Measurements from ENCODE around the gene CDC26. TPM values are rescaled to one million over a fixed set of nuclear protein-coding genes. Genes with fewer than 3 reads are reported as not detected.

CDC26 gene
- total and polyA plus RNA-seq, 4 donors, result 23.1 to 134 (median 32.9) TPM

Other genes starting within 250 kb of the CDC26 start
- 1 to 10 TPM; 4.5 to 6.8 TPM for gene ZFP37, start 218.8 kb downstream of the CDC26 start, total RNA-seq
- 1 to 10 TPM in 1 of 2 donors, under 1 TPM in 1; 0.75 to 2.0 TPM for gene ZFP37, start 218.8 kb downstream of the CDC26 start, polyA plus RNA-seq
- 10 to 100 TPM; 13.2 to 14.0 TPM for gene SLC31A2, start 124.6 kb downstream of the CDC26 start, total RNA-seq
- 10 to 100 TPM in 1 of 2 donors, 1 to 10 TPM in 1; 3.1 to 11.0 TPM for gene SLC31A2, start 124.6 kb downstream of the CDC26 start, polyA plus RNA-seq
- gene FKBP15, start 54.3 kb downstream of the CDC26 start, total RNA-seq, result 10 to 100 TPM; 26.4 to 48.3 TPM
- gene FKBP15, start 54.3 kb downstream of the CDC26 start, polyA plus RNA-seq, result 10 to 100 TPM in 1 of 2 donors, 1 to 10 TPM in 1; 8.4 to 13.9 TPM
- 10 to 100 TPM; 16.6 to 17.1 TPM for gene SLC31A1, start 54.0 kb downstream of the CDC26 start, total RNA-seq
- gene SLC31A1, start 54.0 kb downstream of the CDC26 start, polyA plus RNA-seq, result 1 to 10 TPM; 6.0 to 9.4 TPM
- 10 to 100 TPM; 12.8 to 12.9 TPM for gene PRPF4, start 86 bp upstream of the CDC26 start, total RNA-seq
- gene PRPF4, start 86 bp upstream of the CDC26 start, polyA plus RNA-seq, result 10 to 100 TPM in 1 of 2 donors, 1 to 10 TPM in 1; 8.4 to 12.0 TPM
- gene RNF183, start 27.8 kb upstream of the CDC26 start, total RNA-seq, result not detected
- not detected for gene RNF183, start 27.8 kb upstream of the CDC26 start, polyA plus RNA-seq
- gene WDR31, start 64.7 kb upstream of the CDC26 start, total RNA-seq, result 1 to 10 TPM; 1.1 to 2.1 TPM
- 1 to 10 TPM in 1 of 2 donors, under 1 TPM in 1; 0.54 to 1.1 TPM for gene WDR31, start 64.7 kb upstream of the CDC26 start, polyA plus RNA-seq
- under 1 TPM; 0.19 to 0.48 TPM for gene BSPRY, start 74.0 kb upstream of the CDC26 start, total RNA-seq
- 1 to 10 TPM in 1 of 2 donors, under 1 TPM in 1; 0.18 to 2.6 TPM for gene BSPRY, start 74.0 kb upstream of the CDC26 start, polyA plus RNA-seq
- gene HDHD3, start 101.4 kb upstream of the CDC26 start, total RNA-seq, result 10 to 100 TPM in 1 of 2 donors, 1 to 10 TPM in 1; 8.2 to 13.5 TPM
- 10 to 100 TPM; 21.7 to 23.7 TPM for gene HDHD3, start 101.4 kb upstream of the CDC26 start, polyA plus RNA-seq
- gene ALAD, start 125.7 kb upstream of the CDC26 start, total RNA-seq, result 10 to 100 TPM; 26.3 to 40.8 TPM
- gene ALAD, start 125.7 kb upstream of the CDC26 start, polyA plus RNA-seq, result 10 to 100 TPM; 42.9 to 54.6 TPM
- 10 to 100 TPM; 23.1 to 25.2 TPM for gene POLE3, start 135.1 kb upstream of the CDC26 start, total RNA-seq
- gene POLE3, start 135.1 kb upstream of the CDC26 start, polyA plus RNA-seq, result 10 to 100 TPM; 26.1 to 35.2 TPM
- gene C9orf43, start 135.2 kb upstream of the CDC26 start, total RNA-seq, result under 1 TPM in 1 of 2 donors, not detected in 1; 0.18 TPM
- not detected for gene C9orf43, start 135.2 kb upstream of the CDC26 start, polyA plus RNA-seq
- 100 to 1,000 TPM; 157 to 161 TPM for gene RGS3, start 188.2 kb upstream of the CDC26 start, total RNA-seq
- gene RGS3, start 188.2 kb upstream of the CDC26 start, polyA plus RNA-seq, result 100 to 1,000 TPM in 1 of 2 donors, 10 to 100 TPM in 1; 74.3 to 142 TPM

Data from aorta (tissue), 4 donors.